GM12878 (cell line): ENCODE results near the gene AGBL3. TPM values are rescaled to one million over a fixed set of nuclear protein-coding genes. Genes with fewer than 3 reads are reported as not detected.

Source experiments
- ATF7 ChIP-seq: fragments of 450-650 bp; IDR thresholded peaks from 2 replicates; pipeline ENCODE4 v1.6.1; 2016; ENCODE audit warnings: low read depth, mild to moderate bottlenecking
- CBFB ChIP-seq: IDR thresholded peaks from 2 replicates; pipeline ENCODE4 v1.6.1; 2016; ENCODE audit warnings: antibody characterized with exemption, low read depth
- CHD4 ChIP-seq: fragments of 200-600 bp; sonication (generic); IDR thresholded peaks from 2 replicates; pipeline ENCODE4 v1.6.1; 2016; ENCODE audit warnings: mild to moderate bottlenecking
- CTCF ChIP-seq, 3 experiments: IDR thresholded peaks in 2 of 3; conservative IDR thresholded peaks in 1 of 3; 2 replicates each; pipeline ENCODE4 v1.5.1; 2011; ENCODE audit warnings: low read depth in 3 of 3, low read length in 3 of 3, mild to moderate bottlenecking in 3 of 3, control low read depth in 2 of 3, moderate library complexity in 2 of 3, inconsistent platforms in 1 of 3, mixed read lengths in 1 of 3; ENCODE audit not compliant: control insufficient read depth in 2 of 3, insufficient read depth in 1 of 3; ENCODE audit errors: extremely low read depth in 1 of 3
- EGR1 ChIP-seq, 2 experiments: IDR thresholded peaks; 1 replicate in 1 of 2; 2 replicates in 1 of 2; pipeline ENCODE4 v1.6.1; 2011 to 2012; ENCODE audit warnings: low read depth in 2 of 2, low read length in 2 of 2, borderline replicate concordance in 1 of 2, mild to moderate bottlenecking in 1 of 2, moderate library complexity in 1 of 2
- EP300 ChIP-seq, 2 experiments: fragments of 150-350 bp in 1 of 2; IDR thresholded peaks; 2 replicates each; pipeline ENCODE4 v1.6.1; 2011 to 2012; ENCODE audit warnings: low read depth in 2 of 2, low read length in 2 of 2, borderline replicate concordance in 1 of 2, improper control_type of control experiment in 1 of 2, inconsistent platforms in 1 of 2; ENCODE audit not compliant: control insufficient read depth in 1 of 2
- IKZF2 ChIP-seq, 2 experiments: fragments of 450-650 bp; IDR thresholded peaks; 2 replicates each; pipeline ENCODE4 v1.6.1; 2017; ENCODE audit warnings: mild to moderate bottlenecking in 2 of 2, moderate library complexity in 2 of 2
- KAT2A ChIP-seq: conservative IDR thresholded peaks from 2 replicates; pipeline ENCODE4 v1.6.1; 2011; ENCODE audit warnings: low read depth, low read length; ENCODE audit not compliant: control insufficient read depth
- NFYB ChIP-seq: IDR thresholded peaks from 2 replicates; pipeline ENCODE4 v1.6.1; 2011; ENCODE audit warnings: low read depth, mild to moderate bottlenecking, low read length, improper control_type of control experiment, moderate library complexity; ENCODE audit not compliant: insufficient read depth
- PBX3 ChIP-seq: IDR thresholded peaks from 2 replicates; pipeline ENCODE4 v1.6.1; 2011; ENCODE audit warnings: mild to moderate bottlenecking, low read depth, low read length, moderate library complexity; ENCODE audit not compliant: insufficient replicate concordance
- RAD21 ChIP-seq: IDR thresholded peaks from 2 replicates; pipeline ENCODE4 v1.6.1; 2011; ENCODE audit warnings: mild to moderate bottlenecking, low read depth, low read length, moderate library complexity; ENCODE audit not compliant: insufficient read depth
- RCOR1 ChIP-seq: conservative IDR thresholded peaks from 2 replicates; pipeline ENCODE4 v1.6.1; 2012; ENCODE audit warnings: low read depth, low read length, improper control_type of control experiment
- REST ChIP-seq: IDR thresholded peaks from 2 replicates; pipeline ENCODE4 v1.6.1; 2012; ENCODE audit warnings: mild to moderate bottlenecking, low read depth, low read length
- TBL1XR1 ChIP-seq: IDR thresholded peaks from 2 replicates; pipeline ENCODE4 v1.6.1; 2012; ENCODE audit warnings: low read depth, low read length, improper control_type of control experiment
- TCF7 ChIP-seq: IDR thresholded peaks from 2 replicates; pipeline ENCODE4 v1.6.1; 2014; ENCODE audit warnings: antibody characterized with exemption, borderline replicate concordance
- USF1 ChIP-seq: IDR thresholded peaks from 2 replicates; pipeline ENCODE4 v1.6.1; 2011; ENCODE audit warnings: borderline replicate concordance, low read depth, mild to moderate bottlenecking, moderate library complexity, mixed read lengths, low read length; ENCODE audit not compliant: insufficient read depth; ENCODE audit errors: extremely low read length
- ZNF687 ChIP-seq: fragments of 450-650 bp; IDR thresholded peaks from 2 replicates; pipeline ENCODE4 v1.6.1; 2017; ENCODE audit warnings: mild to moderate bottlenecking, moderate library complexity
- polyA plus RNA-seq, 11 experiments: library from polyadenylated mRNA; depleted of rRNA in 4 of 11; unstranded in 6 of 11; stranded (reverse) in 5 of 11; fragments of >200 nt; fragmentation: Nextera tagmentation in 4 of 11; fragmentation: Illumina TruSeq in 1 of 11; extraction: Ambion mirVana in 4 of 11; extraction: Trizol in 1 of 11; gene quantifications; 1 replicate in 1 of 11; 2 replicates in 10 of 11; pipeline versions ENCODE4 v1.2.1 to v1.2.3, GENCODE V29; 2011 to 2016; ENCODE audit warnings: inconsistent platforms in 2 of 11, missing spikeins in 2 of 11, low read depth in 1 of 11
- total RNA-seq, 4 experiments: library from RNA; depleted of rRNA in 3 of 4; stranded (reverse); fragments of >200 nt in 3 of 4; fragmentation: Illumina TruSeq in 1 of 4; extraction: Trizol in 1 of 4; gene quantifications; 2 replicates each; pipeline versions ENCODE4 v1.2.1 to v1.2.3, GENCODE V29; 2013 to 2021

AGBL3 gene
- total and polyA plus RNA-seq, 10 of the 15 experiments (the other 5 are each of a cell fraction or from before 2014, with no cell fraction given): 0.82 to 12.4 (median 3.7) TPM

GRCh38 chr7:134992626-134993179, 6.4 kb downstream of the AGBL3 start (continued):
- TF ChIP-seq CTCF (IDR thresholded peaks at IDR 0.05 in 2 of 3, conservative IDR thresholded peaks at IDR 0.05 in 1 of 3; ENCODE audit: control insufficient read depth in 2 of 3, extremely low read depth in 1 of 3, insufficient read depth in 1 of 3, low read depth in 3 of 3, low read length in 3 of 3) (no peak), PBX3 (no peak), NFYB (no peak), CHD4 (no peak), TBL1XR1 (peak; percentile 55; the same call in 1 of the 2 replicates), USF1 (no peak), RAD21 (no peak), ATF7 (peak; percentile 83), IKZF2 (IDR thresholded peaks at IDR 0.05) (peak; percentile 93 to 96), REST (no peak), ZNF687 (peak; percentile 72), KAT2A (no peak), RCOR1 (0 out of 2 replicates have a peak, but pooled peaks have one; percentile 73), EP300 (IDR thresholded peaks at IDR 0.05; ENCODE audit: borderline replicate concordance in 1 of 2, control insufficient read depth in 1 of 2, low read depth in 2 of 2, low read length in 2 of 2) (peak; percentile 86 to 95), EGR1 (IDR thresholded peaks at IDR 0.05; ENCODE audit: borderline replicate concordance in 1 of 2, low read depth in 2 of 2, low read length in 2 of 2) (no peak), CBFB (no peak), TCF7 (no peak; the same call in 1 of the 2 replicates)
